AML-193 (cell line): Measurements from ENCODE around the gene DQX1.

Source experiments
- DNase-seq, 2 experiments: peaks; one replicate each; lab custom pipeline; 2025; lab: John Stamatoyannopoulos, UW

Gene DQX1

GRCh38 chr2:74530239-74531187 lies 4.5 kb upstream of the DQX1 start:
- DNase-seq: peak in 1 of 2 experiments; percentile 39

- DNase-seq: peak; percentile 98 to 99
Measured at GRCh38 chr2:74529357-74530238, 3.6 kb upstream of the DQX1 start, which contains the start of the genes AUP1 and HTRA2. Gene AUP1, minus strand, starts transcription at chr2:74529706. Its CDS starts 77 bp downstream, at chr2:74529629. Gene HTRA2, plus strand, starts transcription at chr2:74529933. Its CDS starts 74 bp downstream, at chr2:74530007.

- no peak for DNase-seq
Measured at GRCh38 chr2:74528600-74529356, 2.7 kb upstream of the DQX1 start.

DNA sequence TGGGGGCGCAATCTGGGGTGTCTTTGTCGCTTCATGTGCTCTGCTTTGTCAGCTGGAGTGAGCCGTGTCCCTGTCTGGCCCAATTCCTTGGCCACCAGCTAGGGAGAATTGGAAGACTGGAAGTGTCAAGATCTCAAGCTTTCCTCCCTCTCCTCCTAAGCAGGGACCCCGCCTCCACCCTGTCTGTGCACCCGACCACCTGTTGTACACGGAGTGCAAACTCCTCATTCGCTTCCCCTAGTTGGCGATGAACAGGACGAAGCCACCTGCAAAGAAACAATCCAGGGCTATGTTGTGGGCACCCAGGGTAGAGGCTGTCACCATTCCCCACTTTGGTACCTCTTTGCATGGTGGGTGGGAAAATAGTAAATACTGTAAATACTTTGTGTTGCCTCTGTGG lies 1.7 kb upstream of the DQX1 start:
- no peak for DNase-seq

- DNase-seq: no peak
Measured at GRCh38 chr2:74526649-74527230, 709 bp upstream of the DQX1 start.

DNA sequence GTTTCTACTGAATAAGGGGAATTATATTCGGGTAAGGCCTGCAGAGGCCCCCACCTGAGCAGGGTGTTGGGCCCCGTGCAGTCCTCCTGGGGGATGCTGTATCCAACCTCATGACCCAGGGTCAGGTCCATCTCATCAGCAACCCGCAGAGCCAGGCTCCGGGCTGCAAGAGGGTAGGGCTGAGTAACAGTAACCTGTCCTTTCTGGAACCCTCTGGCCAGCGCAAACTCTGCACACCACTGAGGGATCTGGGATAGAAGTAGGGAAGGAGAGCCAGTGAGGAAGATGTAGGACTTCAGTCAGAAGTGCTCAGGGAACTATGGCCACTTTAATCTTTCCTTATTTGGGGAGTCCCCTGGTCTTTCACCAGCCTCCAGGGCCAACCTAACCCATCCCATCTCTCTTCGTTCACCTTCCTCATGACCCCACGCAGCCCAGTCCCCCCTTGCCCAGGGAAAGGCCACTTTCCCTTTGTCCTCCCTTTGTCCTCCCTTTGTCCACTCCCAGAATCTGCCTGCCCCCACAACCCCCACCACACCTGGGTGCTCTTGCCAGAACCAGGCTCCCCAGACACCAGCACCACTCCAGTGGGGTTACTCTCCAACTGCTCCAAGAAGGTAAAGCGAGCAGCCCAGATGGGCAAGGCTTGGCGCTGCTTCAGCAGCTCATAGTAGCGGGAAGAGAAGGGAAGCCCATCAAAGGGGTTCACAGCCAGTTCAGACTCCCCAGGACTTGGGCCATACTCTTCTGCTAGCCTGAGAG lies 895 bp downstream of the DQX1 start:
- no peak for DNase-seq

GRCh38 chr2:74524005-74524404 lies 2.0 kb downstream of the DQX1 start:
- no peak for DNase-seq

DNA sequence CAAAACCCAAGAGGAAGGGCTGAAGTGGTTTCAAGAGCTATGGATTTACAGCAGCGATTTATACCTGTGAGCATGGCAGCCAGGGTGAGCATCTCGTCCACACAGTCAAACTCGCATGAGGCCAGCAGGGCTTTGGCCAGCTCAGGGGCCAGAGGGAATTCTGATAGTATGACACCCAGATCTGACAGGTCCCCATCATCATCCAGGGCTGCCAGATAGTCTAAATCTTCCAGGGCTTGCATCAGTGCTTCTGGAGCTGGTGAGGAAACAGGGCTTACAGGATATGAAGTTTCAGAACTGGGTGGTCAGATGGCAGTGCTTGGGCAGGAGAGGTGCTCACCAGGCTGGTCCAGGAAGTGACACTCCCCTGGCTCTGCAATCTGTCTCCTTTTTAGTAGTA lies 3.5 kb downstream of the DQX1 start:
- DNase-seq: no peak

- no peak for DNase-seq
Measured at GRCh38 chr2:74516650-74517049, 9.4 kb downstream of the DQX1 start.

DNA sequence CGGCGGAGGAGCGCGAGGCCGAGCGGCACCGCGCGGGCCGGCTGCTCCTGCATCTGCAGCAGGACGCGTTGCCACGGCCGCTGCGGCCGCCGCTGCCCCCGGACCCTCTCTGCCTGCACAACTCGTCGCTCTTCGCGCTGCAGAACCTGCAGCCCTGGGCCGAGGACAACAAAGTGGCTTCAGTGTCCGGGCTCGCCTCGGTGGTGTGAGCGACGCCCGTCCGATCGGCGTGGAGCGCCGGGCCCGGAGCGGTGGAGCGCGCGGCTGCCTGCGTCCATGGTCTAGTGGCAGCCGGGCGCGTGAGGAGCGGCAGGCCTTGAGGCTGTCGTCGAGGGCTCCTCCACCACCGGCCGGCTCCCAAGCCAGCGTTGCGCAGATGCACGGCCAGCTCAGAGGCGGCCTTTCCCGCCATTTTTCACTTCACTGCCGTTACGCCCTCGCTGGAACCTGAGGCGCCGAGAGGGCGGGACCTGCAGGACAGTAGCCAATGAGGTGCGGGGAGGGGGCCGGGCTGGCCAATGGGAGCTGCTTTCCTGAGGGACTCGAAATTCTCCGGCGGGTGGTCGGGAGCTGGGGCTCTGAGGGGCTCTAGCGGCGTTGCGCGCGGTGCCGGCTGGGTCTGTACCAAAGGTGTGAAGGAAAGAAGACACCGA lies 9.9 kb downstream of the DQX1 start:
- no peak for DNase-seq

- no peak for DNase-seq
Measured at GRCh38 chr2:74515271-74515980, 10.6 kb downstream of the DQX1 start.

GRCh38 chr2:74514368-74515270 lies 11.4 kb downstream of the DQX1 start, which contains the start of gene TLX2:
Gene TLX2, plus strand, starts transcription at chr2:74514450. Its CDS starts 357 bp downstream, at chr2:74514807.
- no peak for DNase-seq

GRCh38 chr2:74513605-74514367 lies 12.2 kb downstream of the DQX1 start:
- DNase-seq: no peak

DNA sequence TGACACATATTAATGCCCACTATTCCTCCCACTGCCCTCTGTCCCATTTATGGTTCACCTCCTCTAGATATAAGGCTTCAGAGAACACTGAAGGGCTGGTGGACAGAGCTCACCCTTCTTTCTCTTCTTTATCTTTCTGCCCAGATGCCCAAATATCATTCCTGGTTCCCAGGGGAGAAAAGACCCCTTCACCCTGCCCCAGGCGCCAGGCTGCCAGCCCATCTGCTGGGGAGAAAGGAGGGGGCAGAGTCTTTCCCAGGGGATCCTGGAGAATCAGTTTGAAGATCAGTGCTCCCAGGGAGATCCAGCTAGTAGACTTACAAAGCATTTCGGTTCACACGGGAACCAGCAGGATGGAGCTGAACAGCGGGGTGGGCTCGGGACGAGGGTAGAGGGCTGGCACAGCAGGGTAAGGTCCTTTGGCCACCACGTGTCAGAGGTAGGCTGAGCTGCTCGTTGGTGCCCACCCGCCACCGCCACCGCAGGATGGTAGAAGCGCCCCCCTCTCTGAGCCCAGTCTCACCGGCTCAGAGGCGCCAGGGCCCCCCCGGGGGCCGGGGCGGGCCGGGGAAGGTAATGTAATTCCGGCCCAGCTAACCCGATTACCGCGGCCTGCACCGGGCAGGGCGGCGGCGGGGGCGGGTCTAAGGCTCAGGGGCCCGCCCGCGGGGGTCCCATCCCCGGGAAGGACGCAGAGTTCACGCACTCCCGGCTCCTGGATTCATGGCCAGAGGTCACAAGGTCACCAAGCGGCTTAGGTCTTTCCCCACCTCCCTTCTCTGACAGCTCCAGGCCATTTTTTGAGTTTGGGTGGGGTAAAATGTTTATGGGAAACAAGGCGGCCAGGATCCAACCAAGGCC lies 13.1 kb downstream of the DQX1 start:
- no peak for DNase-seq

- DNase-seq: no peak
Measured at GRCh38 chr2:74511104-74511989, 14.7 kb downstream of the DQX1 start.

- DNase-seq: no peak
Measured at GRCh38 chr2:74510272-74510671, 15.8 kb downstream of the DQX1 start.
